ENCODE results near the gene OGT. TPM values are rescaled to one million over a fixed set of nuclear protein-coding genes. Genes with fewer than 3 reads are reported as not detected.
"Not testable (repeated sequence)": the region's sequence is repeated elsewhere in the genome, so short reads cannot be mapped to it uniquely, and the experiment has no call there.

The OGT gene
- polyA plus RNA-seq, 3 donors = 11.7 to 310 (median 14.0) TPM

DNA sequence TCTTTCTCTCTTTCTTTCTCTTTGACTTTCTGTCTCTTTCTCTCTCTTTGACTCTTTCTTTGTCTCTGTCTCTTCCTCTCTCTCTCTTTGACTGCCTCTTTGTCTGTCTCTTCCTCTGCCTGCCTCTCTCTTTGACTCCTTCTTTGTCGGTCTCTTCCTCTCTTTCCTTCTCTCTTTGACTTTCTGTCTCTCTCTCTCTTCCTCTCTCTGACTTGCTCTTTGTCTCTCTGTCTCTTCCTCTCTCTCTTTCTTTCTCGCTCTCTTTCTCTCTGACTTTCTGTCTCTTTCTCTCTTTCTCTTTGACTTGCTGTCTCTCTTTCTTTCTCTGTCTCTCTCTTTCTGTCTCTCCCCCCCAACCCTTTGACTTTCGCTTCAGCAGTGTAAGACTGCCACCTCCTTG is 36.4 kb upstream of the OGT start:
- Histone ChIP-seq H2AFZ (ENCODE audit: insufficient read depth, low read depth, low read length, poor library complexity, severe bottlenecking) (no peak overlapping the region), H3K36me3 (replicated peaks in 1 of 2; ENCODE audit: control insufficient read depth in 1 of 2, insufficient read depth in 2 of 2, low read length in 2 of 2) (no peaks in the 10 kb centered on the region), H3K27ac (ENCODE audit: low read depth in 1 of 2, low read length in 2 of 2) (no peak overlapping the region), H3K27me3 (ENCODE audit: control insufficient read depth in 2 of 2, insufficient read depth in 2 of 2, low read length in 2 of 2) (no peaks in the 10 kb centered on the region), H3K4me3 (replicated peaks in 1 of 3; ENCODE audit: low read depth in 2 of 3, low read length in 3 of 3) (no peak overlapping the region), H3K9ac (ENCODE audit: insufficient read depth, low read length, poor library complexity, severe bottlenecking) (no peak overlapping the region), H3K79me2 (ENCODE audit: insufficient read depth, low read length) (no peaks in the 10 kb centered on the region), H4K20me1 (ENCODE audit: insufficient read depth, low read length) (no peaks in the 10 kb centered on the region), H3K9me3 (replicated peaks in 1 of 2; ENCODE audit: control insufficient read depth in 1 of 2, insufficient read depth in 1 of 2, low read length in 2 of 2) (no peaks in the 10 kb centered on the region), H3K4me2 (replicated peaks; ENCODE audit: extremely low read depth, low read length, poor library complexity, severe bottlenecking) (no peak overlapping the region), H3K4me1 (ENCODE audit: control insufficient read depth in 1 of 2, insufficient read depth in 2 of 2, low read length in 2 of 2) (peaks cover 0 to 4% of the 10 kb centered on the region in 2 donors)
- peaks cover 2 to 10% (median 4%) of the 10 kb centered on the region in 3 donors for H3K27me3 Mint-ChIP-seq (ENCODE audit: low read depth in 3 of 3)
- TF ChIP-seq, protein P1, sequence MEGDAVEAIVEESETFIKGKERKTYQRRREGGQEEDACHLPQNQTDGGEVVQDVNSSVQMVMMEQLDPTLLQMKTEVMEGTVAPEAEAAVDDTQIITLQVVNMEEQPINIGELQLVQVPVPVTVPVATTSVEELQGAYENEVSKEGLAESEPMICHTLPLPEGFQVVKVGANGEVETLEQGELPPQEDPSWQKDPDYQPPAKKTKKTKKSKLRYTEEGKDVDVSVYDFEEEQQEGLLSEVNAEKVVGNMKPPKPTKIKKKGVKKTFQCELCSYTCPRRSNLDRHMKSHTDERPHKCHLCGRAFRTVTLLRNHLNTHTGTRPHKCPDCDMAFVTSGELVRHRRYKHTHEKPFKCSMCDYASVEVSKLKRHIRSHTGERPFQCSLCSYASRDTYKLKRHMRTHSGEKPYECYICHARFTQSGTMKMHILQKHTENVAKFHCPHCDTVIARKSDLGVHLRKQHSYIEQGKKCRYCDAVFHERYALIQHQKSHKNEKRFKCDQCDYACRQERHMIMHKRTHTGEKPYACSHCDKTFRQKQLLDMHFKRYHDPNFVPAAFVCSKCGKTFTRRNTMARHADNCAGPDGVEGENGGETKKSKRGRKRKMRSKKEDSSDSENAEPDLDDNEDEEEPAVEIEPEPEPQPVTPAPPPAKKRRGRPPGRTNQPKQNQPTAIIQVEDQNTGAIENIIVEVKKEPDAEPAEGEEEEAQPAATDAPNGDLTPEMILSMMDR (IDR thresholded peaks at IDR 0.05) = no peak
- 57% methylated on average over 1 of the region's 3 CpGs for WGBS (ENCODE audit: insufficient coverage)
- peaks cover 9% of the 10 kb centered on the region for H3K4me1 Mint-ChIP-seq
- no peaks in the 10 kb centered on the region for H3K36me3 Mint-ChIP-seq
- intact Hi-C loops (cut with micrococcal nuclease) = loop anchor here in 1 of 2 donors (10.0 kb wide), 1 partner anchor 48 kb away; no protein-coding TSS in a partner anchor
- peak overlapping the region in 1 of 7 donors; percentile 48 for H3K27ac Mint-ChIP-seq
- H3K9me3 Mint-ChIP-seq = peaks cover 0 to 18% (median 8%) of the 10 kb centered on the region in 7 donors
- DNase-seq = no peak
- H3K4me3 Mint-ChIP-seq = no peak overlapping the region

GRCh38 chrX:71502080-71502479 is 30.8 kb upstream of the OGT start:
- H3K27ac ChIP-seq (ENCODE audit: low read depth in 1 of 2, low read length in 2 of 2); H2AFZ ChIP-seq (ENCODE audit: insufficient read depth, low read depth, low read length, poor library complexity, severe bottlenecking); H3K9ac ChIP-seq (ENCODE audit: insufficient read depth, low read length, poor library complexity, severe bottlenecking); H3K9me3 Mint-ChIP-seq; DNase-seq; H3K4me3 ChIP-seq (replicated peaks in 1 of 3; ENCODE audit: low read depth in 2 of 3, low read length in 3 of 3); H3K27me3 ChIP-seq (ENCODE audit: control insufficient read depth in 2 of 2, insufficient read depth in 2 of 2, low read length in 2 of 2); H3K79me2 ChIP-seq (ENCODE audit: insufficient read depth, low read length); H3K4me3 Mint-ChIP-seq; H3K27ac Mint-ChIP-seq; H3K27me3 Mint-ChIP-seq (ENCODE audit: low read depth in 3 of 3); H3K9me3 ChIP-seq (replicated peaks in 1 of 2; ENCODE audit: control insufficient read depth in 1 of 2, insufficient read depth in 1 of 2, low read length in 2 of 2); H4K20me1 ChIP-seq (ENCODE audit: insufficient read depth, low read length); H3K36me3 Mint-ChIP-seq; H3K4me2 ChIP-seq (replicated peaks; ENCODE audit: extremely low read depth, low read length, poor library complexity, severe bottlenecking); H3K4me1 ChIP-seq (ENCODE audit: control insufficient read depth in 1 of 2, insufficient read depth in 2 of 2, low read length in 2 of 2); H3K36me3 ChIP-seq (replicated peaks in 1 of 2; ENCODE audit: control insufficient read depth in 1 of 2, insufficient read depth in 2 of 2, low read length in 2 of 2); H3K4me1 Mint-ChIP-seq; intact Hi-C loops (cut with micrococcal nuclease): not testable (repeated sequence)
- no CpG with 5 or more reads among the region's 5 CpGs for WGBS (ENCODE audit: insufficient coverage)
